ENCODE data around the gene JMJD4.

Gene JMJD4

GRCh38 chr1:227769936-227770494 is 34.9 kb upstream of the JMJD4 start:
- in situ Hi-C loops (cut with MboI; ENCODE audit: low pct_unique_long_range_greater_than_20kb, low sequenced_read_pairs, unreplicated experiment) = no loop called here

GRCh38 chr1:227769047-227769935 is 34.2 kb upstream of the JMJD4 start:
- no peak for TF ChIP-seq CTCF (IDR thresholded peaks at IDR 0.05; ENCODE audit: extremely low read depth, insufficient read depth, missing control alignments)
- DNase-seq (ENCODE audit: low spot score) = no peak
- in situ Hi-C loops (cut with MboI; ENCODE audit: low pct_unique_long_range_greater_than_20kb, low sequenced_read_pairs, unreplicated experiment) = no loop called here

More at GRCh38 chr1:227769936-227770494, 34.9 kb upstream of the JMJD4 start:
- no peak for DNase-seq (ENCODE audit: low spot score)
- no peak for TF ChIP-seq CTCF (IDR thresholded peaks at IDR 0.05; ENCODE audit: extremely low read depth, insufficient read depth, missing control alignments)

GRCh38 chr1:227768640-227769039 is 33.5 kb upstream of the JMJD4 start:
- DNase-seq (ENCODE audit: low spot score) = no peak
- no peak for TF ChIP-seq CTCF (IDR thresholded peaks at IDR 0.05; ENCODE audit: extremely low read depth, insufficient read depth, missing control alignments)
- in situ Hi-C loops (cut with MboI; ENCODE audit: low pct_unique_long_range_greater_than_20kb, low sequenced_read_pairs, unreplicated experiment) = no loop called here

DNA sequence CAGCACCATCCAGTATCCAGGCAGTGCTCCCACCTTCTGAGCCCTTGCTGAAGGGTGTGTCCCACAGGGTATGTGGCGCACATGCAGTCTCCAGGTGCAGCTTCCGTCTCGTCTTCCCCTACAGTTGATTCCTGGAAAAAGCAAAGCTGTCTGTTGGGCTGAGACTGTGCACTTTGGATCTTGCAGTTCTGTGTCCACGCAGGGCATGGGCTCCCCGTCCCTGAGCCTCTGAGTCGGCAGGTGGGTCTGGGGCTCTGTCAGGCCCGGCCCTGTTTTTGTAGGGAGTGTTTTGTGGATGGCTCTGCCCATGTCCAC is 33.0 kb upstream of the JMJD4 start:
- no peak for TF ChIP-seq CTCF (IDR thresholded peaks at IDR 0.05; ENCODE audit: extremely low read depth, insufficient read depth, missing control alignments)
- in situ Hi-C loops (cut with MboI; ENCODE audit: low pct_unique_long_range_greater_than_20kb, low sequenced_read_pairs, unreplicated experiment) = no loop called here

GRCh38 chr1:227767401-227768124 is 32.5 kb upstream of the JMJD4 start:
- in situ Hi-C loops (cut with MboI; ENCODE audit: low pct_unique_long_range_greater_than_20kb, low sequenced_read_pairs, unreplicated experiment) = no loop called here
- DNase-seq (ENCODE audit: low spot score) = no peak
- TF ChIP-seq CTCF (IDR thresholded peaks at IDR 0.05; ENCODE audit: extremely low read depth, insufficient read depth, missing control alignments) = no peak

More for the DNA sequence above, 33.0 kb upstream of the JMJD4 start:
- DNase-seq (ENCODE audit: low spot score) = no peak

DNA sequence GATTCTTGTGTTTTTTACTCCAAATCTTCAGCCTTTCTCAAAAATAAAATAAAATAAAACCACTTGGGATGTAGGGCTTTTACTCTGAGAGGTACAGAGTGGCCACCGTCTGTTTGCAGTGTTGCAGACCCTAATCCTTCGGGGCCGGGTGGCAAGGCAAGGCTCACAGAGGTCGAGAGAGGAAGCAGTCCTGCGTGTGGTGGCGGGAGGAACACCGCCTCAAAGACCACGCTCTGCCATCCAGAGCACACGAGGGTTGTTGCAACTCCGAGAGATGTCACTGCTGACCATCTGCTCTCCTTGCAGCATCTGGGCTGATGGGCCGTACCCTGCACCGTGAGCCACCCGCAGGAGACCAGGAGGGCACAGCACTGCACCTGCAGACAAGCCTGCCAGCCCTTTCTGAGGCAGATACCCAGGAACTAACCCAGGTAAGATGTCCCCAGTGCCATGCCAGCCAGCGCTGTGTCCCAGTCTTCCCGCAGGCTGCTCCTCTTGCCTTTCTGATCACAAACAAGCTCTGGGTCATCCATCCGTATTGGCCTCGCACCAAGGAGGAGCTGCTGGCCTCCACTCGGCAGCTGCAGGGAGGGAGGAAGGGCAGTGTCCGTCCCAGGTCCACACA is 31.7 kb upstream of the JMJD4 start:
- TF ChIP-seq CTCF (IDR thresholded peaks at IDR 0.05; ENCODE audit: extremely low read depth, insufficient read depth, missing control alignments) = no peak
- in situ Hi-C loops (cut with MboI; ENCODE audit: low pct_unique_long_range_greater_than_20kb, low sequenced_read_pairs, unreplicated experiment) = no loop called here
- no peak for DNase-seq (ENCODE audit: low spot score)

Data from GM13977 (cell line).